WTC11 (cell line): ENCODE data around the gene VARS1.

Experiments
- CREB1 ChIP-seq: sonication (generic); formaldehyde crosslinking; IDR thresholded peaks from 2 replicates; pipeline ENCODE4 v1.8.0; 2023; ENCODE audit warnings: mild to moderate bottlenecking, missing genetic modification reagents
- CTCF ChIP-seq: fragments of 200-600 bp; IDR thresholded peaks from 2 replicates; pipeline ENCODE4 v1.8.0; 2022; ENCODE audit warnings: antibody characterized with exemption

- TF ChIP-seq CTCF (no peak), CREB1 (CRISPR knock-in tag) (no peak)
Observed at GRCh38 chr6:31765910-31766794, 29.4 kb downstream of the VARS1 start.
